Epidermal melanocyte (primary cell): ENCODE measurements around the gene ETFA.

ENCODE experiments used
- DNase-seq: peaks from one replicate; pipeline ENCODE4 v3.0.0; 2011; ENCODE audit warnings: low spot score; ENCODE audit not compliant: insufficient read length

ETFA gene

GRCh38 chr15:76340803-76341365 is 29.6 kb upstream of the ETFA start:
- peak; percentile 23 for DNase-seq

- DNase-seq = peak; percentile 24
Observed at GRCh38 chr15:76340198-76340802, 29.0 kb upstream of the ETFA start.

GRCh38 chr15:76339305-76340197 is 28.3 kb upstream of the ETFA start:
- DNase-seq = peak; percentile 27

- DNase-seq = no peak
Observed at GRCh38 chr15:76338486-76339304, 27.4 kb upstream of the ETFA start.

- DNase-seq = no peak
Observed at GRCh38 chr15:76337696-76338485, 26.6 kb upstream of the ETFA start.

- no peak for DNase-seq
Observed at GRCh38 chr15:76337059-76337695, 25.9 kb upstream of the ETFA start.

GRCh38 chr15:76336254-76337058 is 25.2 kb upstream of the ETFA start, which contains the start of gene ISL2:
ISL2 (plus strand) TSS chr15:76336773; CDS start chr15:76336884, 111 bp downstream.
- peak; percentile 86 for DNase-seq

- DNase-seq = peak; percentile 27
Observed at GRCh38 chr15:76335307-76336253, 24.3 kb upstream of the ETFA start.

- DNase-seq = no peak
Observed at GRCh38 chr15:76334438-76335306, 23.4 kb upstream of the ETFA start.

GRCh38 chr15:76333720-76334437 is 22.6 kb upstream of the ETFA start:
- no peak for DNase-seq

- DNase-seq = no peak
Observed at GRCh38 chr15:76333309-76333708, 22.0 kb upstream of the ETFA start.

GRCh38 chr15:76332796-76333195 is 21.5 kb upstream of the ETFA start:
- no peak for DNase-seq

- peak; percentile 53 for DNase-seq
Observed at GRCh38 chr15:76330080-76330680, 18.9 kb upstream of the ETFA start.

- no peak for DNase-seq
Observed at GRCh38 chr15:76328958-76329357, 17.7 kb upstream of the ETFA start.

- no peak for DNase-seq
Observed at GRCh38 chr15:76328106-76328696, 16.9 kb upstream of the ETFA start.
